Heart left ventricle (tissue), 16 donors: ENCODE data around the gene PCLO. TPM values are rescaled to one million over a fixed set of nuclear protein-coding genes. Genes with fewer than 3 reads are reported as not detected.

Source experiments
- ATAC-seq, 4 donors: fragments of 200-7000 bp; cut with Tn5 transposase; one replicate each; pipeline ENCODE4 v1.9.1; 2020 to 2022; ENCODE audit warnings: moderate library complexity in 4 of 4, mild to moderate bottlenecking in 3 of 4, moderate number of reproducible peaks in 1 of 4
- DNase-seq, 5 donors: peaks; one replicate each; pipeline ENCODE4 v3.0.0-alpha.2; 2020
- H3K27ac ChIP-seq, 12 donors: fragments of 200-600 bp; sonication (generic) in 4 of 12; one replicate each; pipeline versions ENCODE4 v1.5.0 to v1.8.0; 2016 to 2022; ENCODE audit warnings: mild to moderate bottlenecking in 2 of 12
- H3K27me3 ChIP-seq, 9 donors: fragments of 200-600 bp; sonication (generic) in 2 of 9; one replicate each; pipeline versions ENCODE4 v1.5.1 to v1.8.0; 2016 to 2022; ENCODE audit warnings: mild to moderate bottlenecking in 3 of 9
- H3K36me3 ChIP-seq, 9 donors: fragments of 200-600 bp; sonication (generic) in 2 of 9; one replicate each; pipeline versions ENCODE4 v1.5.0 to v1.8.0; 2018 to 2022; ENCODE audit warnings: mild to moderate bottlenecking in 2 of 9
- H3K4me1 ChIP-seq, 12 donors: fragments of 200-600 bp; sonication (generic) in 4 of 12; one replicate each; pipeline versions ENCODE4 v1.5.0 to v1.8.0; 2016 to 2022; ENCODE audit warnings: mild to moderate bottlenecking in 3 of 12
- H3K4me3 ChIP-seq, 12 donors: fragments of 200-600 bp; sonication (generic) in 4 of 12; one replicate each; pipeline versions ENCODE4 v1.5.0 to v1.8.0; 2017 to 2022; ENCODE audit warnings: mild to moderate bottlenecking in 9 of 12, moderate library complexity in 4 of 12
- H3K9me3 ChIP-seq, 12 donors: fragments of 200-600 bp; sonication (generic) in 4 of 12; one replicate each; pipeline versions ENCODE4 v1.5.0 to v1.8.0; 2016 to 2022; ENCODE audit warnings: mild to moderate bottlenecking in 1 of 12
- CTCF ChIP-seq, 12 donors: fragments of 200-600 bp; sonication (generic) in 4 of 12; IDR thresholded peaks; one replicate each; pipeline versions ENCODE4 v1.5.0 to v1.8.0; 2018 to 2022; ENCODE audit warnings: antibody characterized with exemption in 12 of 12, mild to moderate bottlenecking in 5 of 12
- POLR2A ChIP-seq, 2 donors: fragments of 450-650 bp; IDR thresholded peaks; one replicate each; pipeline ENCODE4 v1.6.1; 2017; ENCODE audit warnings: antibody characterized with exemption in 2 of 2, mild to moderate bottlenecking in 2 of 2, moderate library complexity in 2 of 2
- WGBS, 4 donors: extraction: QIAGEN DNeasy Blood & Tissue Kit in 2 of 4; methylation state at CpG; one replicate each; pipeline versions ENCODE4 v1.1.5 to v1.1.7; 2013 to 2018; 5-methylcytosine and 5-hydroxymethylcytosine counted together
- intact Hi-C, 10 donors: fragments of 100-400 bp; cut with DNase I; formaldehyde crosslinking; loops; one replicate each; pipeline versions ENCODE4 v1.11.1 to v1.14.2; 2022
- polyA plus RNA-seq, 2 donors: library from polyadenylated mRNA; stranded (reverse); fragments of 200-250 nt; gene quantifications; one replicate each; pipeline ENCODE4 v1.2.3, GENCODE V29; 2013
- total RNA-seq, 9 donors: library from RNA; depleted of rRNA in 2 of 9; stranded (reverse); fragments of >200 nt in 2 of 9; fragmentation: NEBNext Ultra II Directional in 3 of 9; extraction: Animal tissue kit (Norgen Biotek cat#: 25700) in 3 of 9; gene quantifications; one replicate each; pipeline versions ENCODE4 v1.1.0 to v1.2.4, GENCODE V29; 2016 to 2023
- donor health status: ischemic (EF 13 %, LVEDD 7.1; RV severe dilation, severe dysfunction).
- donor health status: healthy with polysubstance abuse.
- donor health status: DM: no; HTN: yes; CAD: no.
- donor health status: DM: no; HTN: no; CAD: no.
- donor health status: ischemic (EF 25% LVEDD 6.9; RV normal size, moderate dysfunction).
- donor health status: ischemic (EF 25% LVEDD 5.7; RV mildly dilated, moderate dysfunction).
- donor health status: healthy.
- donor health status: DM: yes; HTN: yes; CAD: no.
- donor health status: ischemic (EF 35%, LVEDD 5.7; RV mildly dilated, moderate dysfunction).
- donor health status: nonischemic (EF 11% LVEDD 7.7; RV severe dilation, severe dysfunction).
- donor health status: DM: yes; HTN: yes; CAD: no.
- donor health status: PGD.
- donor health status: ischemic (EF 29% LVEDD 5.4; RV normal size, mild dysfunction).
- donor health status: nonischemic (EF 23%, LVEDD 6.1; RV moderate dilation, normal function).

PCLO gene
- total and polyA plus RNA-seq, 11 donors: 0.21 to 9.3 (median 2.9) TPM

- peaks cover 0 to 9% (median 0%) of the 10 kb centered on the region in 12 donors for H3K9me3 ChIP-seq
- intact Hi-C loops: no loop called here
- WGBS, 4 donors: 84 to 97% (median 90%) methylated on average over 1 of the region's 1 CpG
Observed at GRCh38 chr7:82841828-82842227, 320.9 kb downstream of the PCLO start.

GRCh38 chr7:82840061-82840460, 322.6 kb downstream of the PCLO start:
- TF ChIP-seq CTCF (IDR thresholded peaks at IDR 0.05): no peak
- TF ChIP-seq POLR2A (IDR thresholded peaks at IDR 0.05): no peak
- no peaks in the 10 kb centered on the region for H3K27me3 ChIP-seq
- H3K27ac ChIP-seq: no peak overlapping the region
- no peak for DNase-seq
- no peaks in the 10 kb centered on the region for H3K4me1 ChIP-seq
- peaks cover 0 to 9% (median 0%) of the 10 kb centered on the region in 12 donors for H3K9me3 ChIP-seq
- intact Hi-C loops: no loop called here
- no peak overlapping the region for H3K4me3 ChIP-seq
- H3K36me3 ChIP-seq: no peaks in the 10 kb centered on the region
- 55 to 72% (median 66%) methylated on average over 3 of the region's 3 CpGs for WGBS, 4 donors
- ATAC-seq: no peak

More at GRCh38 chr7:82841828-82842227, 320.9 kb downstream of the PCLO start:
- Histone ChIP-seq H3K27ac (no peak overlapping the region), H3K4me3 (no peak overlapping the region), H3K27me3 (no peaks in the 10 kb centered on the region), H3K4me1 (no peaks in the 10 kb centered on the region), H3K36me3 (no peaks in the 10 kb centered on the region)
- no peak for DNase-seq
- TF ChIP-seq CTCF (IDR thresholded peaks at IDR 0.05): no peak
- no peak for ATAC-seq

DNA sequence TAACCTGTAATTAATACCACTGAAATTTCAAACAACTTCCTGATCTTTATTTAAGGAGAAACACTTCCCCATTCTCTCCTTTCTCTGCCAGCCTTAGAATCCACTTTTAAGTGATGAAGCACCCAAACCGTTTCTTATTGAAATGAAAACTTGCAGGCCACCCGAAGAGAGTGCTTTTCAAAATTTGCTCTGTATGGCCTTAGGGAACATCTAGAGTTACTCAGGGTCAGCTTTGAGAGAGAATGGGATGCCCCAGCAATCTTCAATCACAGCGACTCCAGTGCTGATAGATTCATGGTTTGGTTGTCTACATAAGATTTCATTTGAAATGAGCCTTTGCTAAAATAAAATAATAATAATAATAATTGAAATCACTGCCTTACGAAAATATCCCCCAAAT, 323.1 kb downstream of the PCLO start:
- no peak for DNase-seq
- no peak overlapping the region for H3K27ac ChIP-seq
- H3K4me1 ChIP-seq: no peaks in the 10 kb centered on the region
- no peak for TF ChIP-seq CTCF (IDR thresholded peaks at IDR 0.05)
- TF ChIP-seq POLR2A (IDR thresholded peaks at IDR 0.05): no peak
- ATAC-seq: no peak
- H3K4me3 ChIP-seq: no peak overlapping the region
- H3K36me3 ChIP-seq: no peaks in the 10 kb centered on the region
- WGBS, 4 donors: 47 to 57% (median 48%) methylated on average over 4 of the region's 4 CpGs
- intact Hi-C loops: no loop called here
- no peaks in the 10 kb centered on the region for H3K27me3 ChIP-seq
- H3K9me3 ChIP-seq: peaks cover 0 to 9% (median 0%) of the 10 kb centered on the region in 12 donors

- Histone ChIP-seq H3K4me3 (no peak overlapping the region), H3K9me3 (peaks cover 0 to 9% (median 0%) of the 10 kb centered on the region in 12 donors), H3K27ac (no peak overlapping the region), H3K4me1 (no peaks in the 10 kb centered on the region), H3K36me3 (no peaks in the 10 kb centered on the region), H3K27me3 (no peaks in the 10 kb centered on the region)
- ATAC-seq (no peak), DNase-seq (no peak)
- TF ChIP-seq CTCF (IDR thresholded peaks at IDR 0.05) (no peak), POLR2A (IDR thresholded peaks at IDR 0.05) (no peak)
- intact Hi-C loops: no loop called here
Observed at GRCh38 chr7:82839063-82839462, 323.6 kb downstream of the PCLO start.
